NCI-H1417 treated with DMSO at 0.1 percent for 48 hours (cell line): ENCODE results near the gene PHLDA2.
A peak's percentile ranks its signal among the peaks of the same experiment; 100 is the strongest.

Experiments used
- DNase-seq: peaks from one replicate; lab custom pipeline; 2025; lab: John Stamatoyannopoulos, UW

The PHLDA2 gene

GRCh38 chr11:2897048-2897447 lies 32.2 kb downstream of the PHLDA2 start:
- DNase-seq = no peak

- no peak for DNase-seq
Observed at GRCh38 chr11:2896047-2896446, 33.2 kb downstream of the PHLDA2 start.

- DNase-seq = no peak
Observed at GRCh38 chr11:2893935-2894334, 35.3 kb downstream of the PHLDA2 start.

- no peak for DNase-seq
Observed at GRCh38 chr11:2892967-2893528, 36.2 kb downstream of the PHLDA2 start.

GRCh38 chr11:2892215-2892966 lies 36.8 kb downstream of the PHLDA2 start:
- DNase-seq = peak; percentile 21

- DNase-seq = no peak
Observed at GRCh38 chr11:2891326-2892214, 37.6 kb downstream of the PHLDA2 start.

- no peak for DNase-seq
Observed at GRCh38 chr11:2890466-2891294, 38.5 kb downstream of the PHLDA2 start.

- no peak for DNase-seq
Observed at GRCh38 chr11:2889362-2890273, 39.6 kb downstream of the PHLDA2 start.

GRCh38 chr11:2888266-2888968 lies 40.8 kb downstream of the PHLDA2 start:
- peak; percentile 3 for DNase-seq

GRCh38 chr11:2887515-2888195 lies 41.6 kb downstream of the PHLDA2 start:
- no peak for DNase-seq

- no peak for DNase-seq
Observed at GRCh38 chr11:2886936-2887335, 42.3 kb downstream of the PHLDA2 start.

GRCh38 chr11:2886191-2886894 lies 42.9 kb downstream of the PHLDA2 start:
- no peak for DNase-seq

GRCh38 chr11:2885678-2886081 lies 43.5 kb downstream of the PHLDA2 start, which contains the start of gene CDKN1C:
Gene CDKN1C, minus strand, starts transcription at chr11:2885775. Its CDS starts 319 bp downstream, at chr11:2885456.
- peak; percentile 8 for DNase-seq

- DNase-seq = no peak
Observed at GRCh38 chr11:2885017-2885677, 44.1 kb downstream of the PHLDA2 start.

- no peak for DNase-seq
Observed at GRCh38 chr11:2883979-2884815, 45.0 kb downstream of the PHLDA2 start.

GRCh38 chr11:2883640-2883978 lies 45.6 kb downstream of the PHLDA2 start:
- DNase-seq = no peak

- DNase-seq = no peak
Observed at GRCh38 chr11:2882396-2883110, 46.7 kb downstream of the PHLDA2 start.
